Panc1 (cell line): ENCODE data around the gene TMEM240. TPM values are rescaled to one million over a fixed set of nuclear protein-coding genes. Genes with fewer than 3 reads are reported as not detected.
A peak's percentile ranks its signal among the peaks of the same experiment; 100 is the strongest.

ENCODE experiments used
- ATAC-seq: fragments of 200-7000 bp; cut with Tn5 transposase; 2 replicates; pipeline ENCODE4 v1.9.1; 2020; ENCODE audit warnings: mild to moderate bottlenecking, moderate library complexity
- BruUV-seq: library from RNA; stranded (reverse); fragments of 400-500 nt; replicated peaks from 2 replicates; lab custom pipeline; 2021; lab: Mats Ljungman, UMichigan
- CTCF ChIA-PET: fragments of 300-600 bp; sonication (Branson Sonifier 250); formaldehyde crosslinking; loops from one replicate; lab custom pipeline; 2022; ENCODE audit warnings: antibody characterized with exemption; lab: Charles Lee
- POLR2A ChIA-PET: fragments of 300-600 bp; sonication (Branson Sonifier 250); formaldehyde crosslinking; loops from one replicate; lab custom pipeline; 2022; ENCODE audit warnings: antibody characterized with exemption; lab: Charles Lee
- DNase-seq: peaks from one replicate; pipeline ENCODE4 v3.0.0-alpha.2; 2010; ENCODE audit warnings: low read depth, low spot score
- H3K27ac ChIP-seq: 2 replicates; pipeline ENCODE4 v1.5.1; 2011; ENCODE audit warnings: mild to moderate bottlenecking, low read length, inconsistent platforms
- H3K27me3 ChIP-seq: fragments of 200-500 bp; sonication (Bioruptor generic); 2 replicates; pipeline ENCODE4 v1.6.0; 2014; ENCODE audit warnings: low read length, inconsistent platforms; ENCODE audit not compliant: control insufficient read depth, insufficient read depth
- H3K36me3 ChIP-seq: fragments of 200-500 bp; sonication (Bioruptor generic); 2 replicates; pipeline ENCODE4 v1.5.1; 2014; ENCODE audit warnings: inconsistent platforms, mild to moderate bottlenecking, low read length, moderate library complexity; ENCODE audit not compliant: control insufficient read depth, insufficient read depth
- H3K4me1 ChIP-seq: 2 replicates; pipeline ENCODE4 v1.5.1; 2011; ENCODE audit warnings: inconsistent platforms, mild to moderate bottlenecking, low read length, moderate library complexity; ENCODE audit not compliant: control insufficient read depth, insufficient read depth
- H3K4me3 ChIP-seq, 2 experiments: 2 replicates each; pipeline ENCODE4 v1.5.1; 2011 to 2012; ENCODE audit warnings: low read depth in 2 of 2, low read length in 2 of 2, mild to moderate bottlenecking in 2 of 2, inconsistent platforms in 1 of 2, moderate library complexity in 1 of 2
- H3K9me3 ChIP-seq: fragments of 200-500 bp; sonication (Bioruptor generic); 2 replicates; pipeline ENCODE4 v1.5.1; 2014; ENCODE audit warnings: low read depth, mild to moderate bottlenecking, inconsistent platforms, low read length, moderate library complexity; ENCODE audit not compliant: control insufficient read depth, insufficient read depth
- POLR2AphosphoS5 ChIP-seq: IDR thresholded peaks from 2 replicates; pipeline ENCODE4 v1.6.1; 2012; ENCODE audit warnings: mild to moderate bottlenecking, low read depth, low read length, moderate library complexity
- SIN3A ChIP-seq: IDR thresholded peaks from 2 replicates; pipeline ENCODE4 v1.6.1; 2012; ENCODE audit warnings: low read depth, mild to moderate bottlenecking, low read length, moderate library complexity, borderline replicate concordance; ENCODE audit not compliant: insufficient read depth
- TCF7L2 ChIP-seq: IDR thresholded peaks from 2 replicates; pipeline ENCODE4 v1.6.1; 2011; ENCODE audit warnings: mild to moderate bottlenecking, low read depth, low read length, inconsistent platforms
- in situ Hi-C: cut with HindIII; loops from 2 replicates; pipeline ENCODE4 v1.10.0; 2016; ENCODE audit warnings: low sequenced_read_pairs, low pct_unique_long_range_greater_than_20kb
- intact Hi-C: fragments of 100-400 bp; cut with micrococcal nuclease; formaldehyde crosslinking; loops from one replicate; pipeline ENCODE4 v1.10.0; 2022; ENCODE audit not compliant: unreplicated experiment
- total RNA-seq: library from RNA; stranded (reverse); gene quantifications from one replicate; pipeline ENCODE4 v1.2.1, GENCODE V29; 2021; ENCODE audit not compliant: unreplicated experiment
- TF ChIP-seq, protein P1 (sequence below): fragments of 450-650 bp; IDR thresholded peaks from 2 replicates; pipeline ENCODE4 v1.5.1; 2017; ENCODE audit warnings: mild to moderate bottlenecking
- TF ChIP-seq, protein P2 (sequence below), 2 experiments: IDR thresholded peaks; 2 replicates each; pipeline ENCODE4 v1.6.1; 2011 to 2012; ENCODE audit warnings: low read depth in 2 of 2, control low read depth in 1 of 2, low read length in 1 of 2, mild to moderate bottlenecking in 1 of 2, moderate library complexity in 1 of 2; ENCODE audit not compliant: insufficient read depth in 1 of 2

TMEM240 gene
- total RNA-seq, 1 experiment from 2014 or later, result 4.1 TPM

DNA sequence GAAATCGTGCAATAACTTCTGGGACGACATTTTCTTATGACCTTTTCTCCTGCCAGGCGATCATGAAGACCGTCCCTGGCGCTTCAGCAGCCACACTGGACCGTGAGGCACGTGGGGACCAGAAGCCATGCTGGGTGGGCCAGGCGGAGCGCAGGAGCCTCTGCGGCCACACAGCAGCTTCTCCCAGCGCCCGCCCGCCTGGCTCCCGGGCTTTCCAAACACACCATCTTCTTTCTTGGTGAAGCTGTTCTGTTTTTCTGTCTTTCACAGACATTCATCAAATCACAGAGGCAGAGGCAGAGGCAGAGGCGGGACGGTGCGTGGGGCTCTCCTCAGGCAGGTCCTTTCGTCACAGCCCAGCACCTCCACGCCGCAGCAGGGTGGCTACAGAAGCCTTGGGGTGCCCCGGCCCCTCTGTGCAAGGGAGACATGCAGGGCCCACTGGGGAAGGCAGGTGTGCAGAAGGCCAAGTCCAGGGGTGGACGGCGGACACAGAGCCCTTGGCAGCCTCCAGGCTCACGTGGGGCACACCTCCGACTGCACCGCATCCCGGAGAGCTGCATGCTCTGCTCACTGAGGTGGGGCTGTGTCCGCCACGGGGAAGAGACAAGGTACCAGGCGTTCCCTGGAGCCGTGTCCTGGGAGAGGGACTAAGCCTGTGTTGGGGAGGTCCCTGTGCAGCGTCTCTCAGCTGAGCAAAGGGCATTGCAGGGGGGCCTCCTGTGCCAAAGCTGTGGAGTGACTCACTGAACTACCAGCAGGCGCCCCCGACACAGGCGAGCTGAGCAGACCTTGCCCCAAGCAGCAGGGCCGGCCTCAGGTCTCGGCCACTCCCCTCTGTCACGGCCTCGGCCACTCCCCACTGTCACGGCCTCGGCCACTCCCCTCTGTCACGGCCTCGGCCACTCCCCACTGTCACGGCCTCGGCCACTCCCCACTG lies 2.6 kb upstream of the TMEM240 start:
- Histone ChIP-seq H3K27me3 (no peaks in the 10 kb centered on the region), H3K9me3 (no peaks in the 10 kb centered on the region), H3K27ac (no peak overlapping the region), H3K36me3 (no peaks in the 10 kb centered on the region; the same call in none of the 2 replicates), H3K4me3 (no peak overlapping the region), H3K4me1 (no peaks in the 10 kb centered on the region)
- CTCF ChIA-PET, result no interaction called here
- in situ Hi-C loops, result no loop called here
- POLR2A ChIA-PET, result no interaction called here
- peak; percentile 18 for ATAC-seq
- no TSS peak for BruUV-seq
- no peak for DNase-seq
- TF ChIP-seq POLR2AphosphoS5 (no peak), TCF7L2 (no peak), SIN3A (no peak)
- TF ChIP-seq, protein P1, sequence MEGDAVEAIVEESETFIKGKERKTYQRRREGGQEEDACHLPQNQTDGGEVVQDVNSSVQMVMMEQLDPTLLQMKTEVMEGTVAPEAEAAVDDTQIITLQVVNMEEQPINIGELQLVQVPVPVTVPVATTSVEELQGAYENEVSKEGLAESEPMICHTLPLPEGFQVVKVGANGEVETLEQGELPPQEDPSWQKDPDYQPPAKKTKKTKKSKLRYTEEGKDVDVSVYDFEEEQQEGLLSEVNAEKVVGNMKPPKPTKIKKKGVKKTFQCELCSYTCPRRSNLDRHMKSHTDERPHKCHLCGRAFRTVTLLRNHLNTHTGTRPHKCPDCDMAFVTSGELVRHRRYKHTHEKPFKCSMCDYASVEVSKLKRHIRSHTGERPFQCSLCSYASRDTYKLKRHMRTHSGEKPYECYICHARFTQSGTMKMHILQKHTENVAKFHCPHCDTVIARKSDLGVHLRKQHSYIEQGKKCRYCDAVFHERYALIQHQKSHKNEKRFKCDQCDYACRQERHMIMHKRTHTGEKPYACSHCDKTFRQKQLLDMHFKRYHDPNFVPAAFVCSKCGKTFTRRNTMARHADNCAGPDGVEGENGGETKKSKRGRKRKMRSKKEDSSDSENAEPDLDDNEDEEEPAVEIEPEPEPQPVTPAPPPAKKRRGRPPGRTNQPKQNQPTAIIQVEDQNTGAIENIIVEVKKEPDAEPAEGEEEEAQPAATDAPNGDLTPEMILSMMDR, result no peak
- TF ChIP-seq, protein P2, sequence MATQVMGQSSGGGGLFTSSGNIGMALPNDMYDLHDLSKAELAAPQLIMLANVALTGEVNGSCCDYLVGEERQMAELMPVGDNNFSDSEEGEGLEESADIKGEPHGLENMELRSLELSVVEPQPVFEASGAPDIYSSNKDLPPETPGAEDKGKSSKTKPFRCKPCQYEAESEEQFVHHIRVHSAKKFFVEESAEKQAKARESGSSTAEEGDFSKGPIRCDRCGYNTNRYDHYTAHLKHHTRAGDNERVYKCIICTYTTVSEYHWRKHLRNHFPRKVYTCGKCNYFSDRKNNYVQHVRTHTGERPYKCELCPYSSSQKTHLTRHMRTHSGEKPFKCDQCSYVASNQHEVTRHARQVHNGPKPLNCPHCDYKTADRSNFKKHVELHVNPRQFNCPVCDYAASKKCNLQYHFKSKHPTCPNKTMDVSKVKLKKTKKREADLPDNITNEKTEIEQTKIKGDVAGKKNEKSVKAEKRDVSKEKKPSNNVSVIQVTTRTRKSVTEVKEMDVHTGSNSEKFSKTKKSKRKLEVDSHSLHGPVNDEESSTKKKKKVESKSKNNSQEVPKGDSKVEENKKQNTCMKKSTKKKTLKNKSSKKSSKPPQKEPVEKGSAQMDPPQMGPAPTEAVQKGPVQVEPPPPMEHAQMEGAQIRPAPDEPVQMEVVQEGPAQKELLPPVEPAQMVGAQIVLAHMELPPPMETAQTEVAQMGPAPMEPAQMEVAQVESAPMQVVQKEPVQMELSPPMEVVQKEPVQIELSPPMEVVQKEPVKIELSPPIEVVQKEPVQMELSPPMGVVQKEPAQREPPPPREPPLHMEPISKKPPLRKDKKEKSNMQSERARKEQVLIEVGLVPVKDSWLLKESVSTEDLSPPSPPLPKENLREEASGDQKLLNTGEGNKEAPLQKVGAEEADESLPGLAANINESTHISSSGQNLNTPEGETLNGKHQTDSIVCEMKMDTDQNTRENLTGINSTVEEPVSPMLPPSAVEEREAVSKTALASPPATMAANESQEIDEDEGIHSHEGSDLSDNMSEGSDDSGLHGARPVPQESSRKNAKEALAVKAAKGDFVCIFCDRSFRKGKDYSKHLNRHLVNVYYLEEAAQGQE (IDR thresholded peaks at IDR 0.05; ENCODE audit: insufficient read depth in 1 of 2, low read depth in 2 of 2, low read length in 1 of 2), result no peak
- intact Hi-C loops, result no loop called here

DNA sequence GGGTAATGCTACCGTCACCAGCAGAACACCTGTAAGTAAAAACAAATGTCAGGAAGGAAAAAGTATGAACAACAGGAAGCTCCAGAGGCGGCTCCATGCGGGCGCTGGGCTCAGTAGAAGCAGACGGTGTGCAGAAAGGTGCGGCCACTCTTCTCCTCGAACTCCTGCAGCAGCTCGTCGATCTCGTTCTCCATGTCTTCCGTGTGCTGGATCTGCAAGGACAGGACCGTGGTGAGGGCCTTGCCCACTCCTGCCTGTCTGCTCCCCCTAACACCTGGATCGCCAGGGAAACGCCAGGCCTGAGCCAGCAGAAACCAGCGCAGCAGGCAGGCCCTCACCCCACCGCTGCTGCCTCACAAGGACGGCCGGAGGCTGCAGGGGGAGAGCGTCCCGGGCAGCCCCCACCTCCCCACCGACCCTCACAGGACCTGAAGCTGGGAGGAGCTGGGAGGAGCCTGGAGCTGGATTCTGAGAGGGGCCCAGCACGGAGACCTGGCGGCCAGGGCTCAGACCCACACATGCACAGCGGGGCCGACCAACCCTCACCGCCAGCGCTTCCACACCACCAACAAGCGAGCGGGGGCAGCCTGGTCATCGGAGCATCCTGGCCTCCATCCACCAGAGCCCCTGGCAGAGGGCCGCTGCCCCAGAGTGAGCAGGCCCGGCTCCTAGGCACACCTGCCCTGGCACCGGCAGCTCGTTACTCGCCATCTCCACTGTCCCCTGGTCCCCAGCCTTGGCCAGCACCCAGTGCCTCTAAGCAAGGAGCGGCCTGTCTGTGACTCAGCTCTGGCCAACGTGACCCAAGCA lies 1.7 kb upstream of the TMEM240 start:
- in situ Hi-C loops (no loop called here), intact Hi-C loops (no loop called here)
- no peak overlapping the region for H3K27ac ChIP-seq
- DNase-seq, result no peak
- H3K4me1 ChIP-seq, result no peaks in the 10 kb centered on the region
- ChIA-PET CTCF (no interaction called here), POLR2A (no interaction called here)
- no peaks in the 10 kb centered on the region for H3K27me3 ChIP-seq
- TF ChIP-seq, protein P1, result no peak
- TF ChIP-seq SIN3A (no peak), TCF7L2 (no peak), POLR2AphosphoS5 (no peak)
- TF ChIP-seq, protein P2 (IDR thresholded peaks at IDR 0.05; ENCODE audit: insufficient read depth in 1 of 2, low read depth in 2 of 2, low read length in 1 of 2), result no peak
- H3K4me3 ChIP-seq, result no peak overlapping the region
- H3K9me3 ChIP-seq, result no peaks in the 10 kb centered on the region
- no peaks in the 10 kb centered on the region; the same call in none of the 2 replicates for H3K36me3 ChIP-seq
- ATAC-seq, result 0 out of 2 replicates have a peak, but pooled peaks have one; percentile 14
- no TSS peak for BruUV-seq
